Right renal pelvis (tissue), 4 donors: ENCODE data around the gene PAQR5. TPM values are rescaled to one million over a fixed set of nuclear protein-coding genes. Genes with fewer than 3 reads are reported as not detected.
"Not testable (repeated sequence)": the region's sequence is repeated elsewhere in the genome, so short reads cannot be mapped to it uniquely, and the experiment has no call there.

Experiments
- DNase-seq, 4 donors: peaks; one replicate each; pipeline ENCODE4 v3.0.0-alpha.2; 2013; ENCODE audit warnings: low read depth in 4 of 4, low spot score in 3 of 4, missing footprints in 1 of 4
- polyA plus RNA-seq, 4 donors: library from polyadenylated mRNA; unstranded; fragments of 120-200 nt; gene quantifications; one replicate each; pipeline ENCODE4 v1.2.1, GENCODE V29; 2013; ENCODE audit not compliant: insufficient read length in 4 of 4

PAQR5 gene
- polyA plus RNA-seq, 4 donors = 26.7 to 35.6 (median 34.0) TPM

DNA sequence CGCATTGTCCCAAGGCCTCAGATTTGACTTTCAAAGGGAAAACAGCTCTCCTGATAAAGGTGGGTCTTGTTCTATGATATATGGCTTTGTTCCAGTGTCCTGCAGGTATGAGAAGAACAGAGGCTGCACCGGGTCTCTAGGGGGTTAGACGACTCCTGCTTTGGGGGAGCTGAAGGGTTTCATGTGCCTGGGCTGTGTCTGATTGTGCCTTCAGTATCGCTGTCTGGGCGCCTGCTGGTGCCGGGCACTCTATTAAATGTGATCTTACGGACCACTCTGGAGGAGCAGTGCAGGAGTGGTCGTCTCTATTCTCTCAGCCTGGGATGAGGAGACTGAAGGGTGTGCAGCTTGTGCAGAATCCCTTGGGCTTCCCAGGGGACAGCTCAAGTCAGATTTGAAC lies 16.0 kb downstream of the PAQR5 start:
- DNase-seq = no peak

DNA sequence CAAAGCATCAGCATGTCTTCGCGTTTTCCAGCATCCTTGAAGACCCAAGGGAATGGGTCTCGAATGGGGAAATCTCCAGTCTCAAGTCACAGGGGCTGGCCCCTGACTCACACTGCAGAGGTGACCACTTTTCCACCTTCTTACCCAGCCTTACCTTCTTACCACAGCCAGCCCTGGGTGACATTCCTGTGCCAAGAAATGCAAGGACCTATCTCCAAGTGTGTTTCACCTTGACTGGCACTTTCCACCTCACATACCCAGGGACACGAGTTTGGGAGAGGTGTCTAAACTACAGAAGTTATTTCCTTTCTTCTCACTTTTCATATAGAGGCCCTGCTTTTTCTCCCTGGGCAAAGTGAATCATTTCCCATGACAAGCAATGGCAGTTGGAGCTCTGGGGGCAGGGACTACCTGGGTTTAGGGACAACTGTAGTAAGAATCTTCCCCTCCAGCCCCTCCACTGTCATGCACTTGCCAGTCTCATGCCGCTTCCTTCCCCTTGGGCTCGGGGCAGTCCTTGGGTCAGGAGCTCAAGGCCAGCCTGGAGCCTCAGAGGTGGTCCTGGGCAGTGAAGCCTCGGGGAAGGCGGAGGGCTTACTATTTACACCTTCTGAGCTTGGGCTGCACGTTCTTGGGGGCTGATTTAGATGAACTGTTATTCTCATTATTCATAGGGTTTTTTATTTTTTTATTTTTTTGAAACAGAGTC lies 16.8 kb downstream of the PAQR5 start:
- DNase-seq = no peak

DNA sequence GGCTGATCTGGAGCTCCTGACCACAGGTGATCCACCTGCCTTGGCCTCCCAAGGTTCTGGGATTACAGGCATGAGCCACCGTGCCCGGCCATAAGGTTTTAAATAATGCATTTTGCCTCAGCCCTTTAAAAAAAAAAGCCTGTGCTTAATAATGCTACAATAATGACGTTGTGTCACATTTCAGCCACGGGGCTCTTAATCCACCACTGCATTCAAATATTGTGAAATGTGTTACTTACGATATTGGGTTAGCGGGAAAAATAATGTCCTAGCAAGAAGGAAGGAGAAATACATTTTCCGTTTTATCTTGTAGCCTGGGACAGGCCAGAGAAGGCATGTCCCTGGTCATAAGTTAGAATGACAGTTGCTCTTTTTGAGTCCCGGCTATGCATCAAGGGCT lies 17.6 kb downstream of the PAQR5 start:
- no peak for DNase-seq

DNA sequence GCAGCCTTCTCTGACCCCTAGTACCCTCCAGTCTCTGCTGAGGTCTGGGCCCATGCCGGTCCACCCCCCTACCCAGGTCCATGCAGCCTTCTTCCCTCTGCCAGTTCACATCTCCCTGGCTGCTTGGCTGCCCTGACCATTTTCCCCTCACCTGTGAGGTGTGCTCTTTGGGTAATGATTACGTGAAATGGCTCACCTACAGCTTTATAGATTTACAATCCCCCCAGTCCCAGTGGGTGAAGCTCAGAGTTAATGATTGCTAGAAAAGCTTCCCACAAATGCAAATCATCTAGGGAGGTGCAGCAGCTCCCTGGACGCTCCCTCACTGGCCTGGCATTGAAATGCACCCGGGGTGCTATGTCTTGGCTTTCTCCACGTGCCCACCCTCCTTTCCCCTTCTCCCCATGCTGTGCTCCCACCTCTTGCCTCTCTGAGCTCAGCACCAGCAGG lies 18.7 kb downstream of the PAQR5 start:
- peak in 1 of 4 donors; percentile 49 for DNase-seq

DNA sequence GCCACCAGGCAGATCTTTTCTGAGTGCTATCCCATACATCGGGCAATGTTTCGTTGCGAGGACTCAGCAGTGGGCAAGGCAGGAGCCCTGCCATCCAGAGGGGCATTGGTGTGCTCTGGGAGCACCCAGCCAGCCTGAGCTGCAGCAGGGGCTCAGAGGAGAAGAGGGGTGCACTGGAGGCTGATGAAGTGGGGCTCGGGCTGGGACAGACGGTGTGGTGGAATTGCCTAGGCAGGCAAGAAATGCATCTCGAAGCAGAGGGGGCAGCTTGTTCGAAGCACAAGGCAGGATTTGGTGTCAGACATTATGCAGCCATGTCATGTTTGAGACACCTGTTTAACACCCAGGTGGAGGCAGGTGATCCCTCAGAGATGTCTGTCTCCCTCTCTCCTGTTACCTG lies 19.3 kb downstream of the PAQR5 start:
- DNase-seq = no peak

DNA sequence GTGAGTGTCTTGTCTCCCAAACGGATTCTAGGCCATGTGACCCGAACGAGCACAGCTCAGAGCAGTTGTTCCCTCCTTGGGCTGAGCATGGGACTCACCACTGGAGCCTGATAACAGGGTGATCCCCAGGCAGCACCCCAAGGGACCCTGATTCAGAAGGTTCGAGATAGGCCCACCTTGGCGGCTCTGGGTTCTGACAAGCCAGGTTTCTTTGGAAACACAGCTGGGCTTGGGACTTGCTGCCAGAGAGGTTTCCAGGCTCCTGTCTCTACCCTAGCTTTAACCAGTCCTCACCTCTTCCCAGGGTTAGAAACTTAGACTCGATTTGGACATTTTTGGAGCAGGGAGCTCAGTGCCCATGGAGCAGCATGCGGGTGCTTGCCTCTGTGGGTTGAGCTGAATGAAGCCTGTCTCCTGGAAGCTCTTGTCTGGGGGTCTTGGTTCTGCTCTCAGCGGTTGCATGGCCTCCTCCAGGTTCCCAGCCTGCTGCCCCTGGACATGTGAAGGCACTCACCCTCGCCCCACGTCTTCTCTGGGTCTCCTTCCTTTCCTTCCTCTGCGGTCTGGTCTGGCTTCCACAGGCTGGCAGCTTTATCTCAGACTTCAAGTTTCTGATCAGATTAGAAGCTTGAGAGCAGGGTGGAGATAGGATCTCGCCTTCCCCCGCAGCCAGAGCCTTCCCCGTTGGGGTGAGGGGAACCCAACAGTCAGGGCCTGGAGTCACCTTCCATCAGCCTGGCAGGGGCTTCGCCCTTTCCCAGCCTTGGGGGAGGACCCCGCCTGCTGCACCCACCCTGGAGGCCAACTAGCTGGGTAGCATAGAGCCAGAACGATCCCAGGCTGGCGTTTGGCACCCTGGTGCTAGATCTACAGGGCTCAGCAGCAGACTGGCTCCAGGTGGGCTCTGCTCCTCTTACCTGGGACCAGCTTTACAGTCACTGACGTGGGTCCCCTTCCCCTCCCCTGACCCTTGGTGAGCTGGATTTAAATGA lies 21.0 kb downstream of the PAQR5 start:
- no peak for DNase-seq

DNA sequence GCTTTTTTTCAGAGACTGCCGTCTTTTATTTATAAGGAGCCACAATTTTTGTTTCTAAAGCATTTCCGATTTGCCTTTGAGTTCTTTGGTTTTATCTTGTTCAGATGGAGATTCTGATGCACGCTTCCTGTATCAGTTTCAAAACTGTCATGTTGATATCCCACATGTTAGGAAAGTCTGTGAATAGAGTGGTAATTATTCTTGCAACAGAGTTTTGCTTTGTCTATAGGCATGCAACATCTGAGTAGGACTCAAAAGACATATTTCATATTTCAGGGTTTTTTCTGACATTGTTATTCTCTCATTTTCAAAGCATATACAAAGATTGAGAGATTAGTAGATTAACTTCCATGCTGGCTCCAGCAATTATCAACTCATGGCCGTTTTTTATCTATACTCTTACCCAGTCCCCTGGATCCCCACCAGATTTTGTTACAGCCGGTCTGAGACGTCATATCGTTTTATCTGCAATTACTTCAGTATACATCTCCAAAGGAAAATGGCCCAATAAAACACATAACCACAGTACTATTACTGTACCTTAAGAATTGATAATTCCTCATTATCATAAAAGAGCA lies 22.4 kb downstream of the PAQR5 start:
- no peak for DNase-seq

DNA sequence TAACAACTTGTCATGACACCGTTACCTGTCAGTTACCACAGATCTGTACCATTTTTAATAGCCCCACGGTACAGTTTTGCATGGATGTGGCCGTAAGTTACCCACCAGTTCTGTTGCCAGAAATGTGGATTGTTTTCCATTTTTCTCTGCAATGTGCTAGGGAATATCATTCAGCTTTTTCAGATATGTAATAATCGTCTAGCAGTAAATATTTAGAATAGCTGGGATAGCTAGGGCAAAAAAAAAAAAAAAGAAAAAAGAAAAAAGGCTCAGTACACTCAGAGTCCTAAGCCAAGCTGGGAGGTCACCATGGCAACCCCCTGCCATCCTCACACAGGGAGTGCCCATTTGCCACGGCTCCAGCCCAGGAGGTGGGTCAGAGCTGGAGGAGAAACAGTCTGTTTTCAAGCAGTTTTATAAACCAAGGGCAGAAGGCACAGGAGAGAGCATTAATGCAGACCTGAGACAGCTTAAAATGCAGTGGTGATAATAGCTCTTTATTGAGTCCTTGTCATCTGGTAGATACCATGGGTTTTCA lies 25.2 kb downstream of the PAQR5 start:
- no peak for DNase-seq

DNA sequence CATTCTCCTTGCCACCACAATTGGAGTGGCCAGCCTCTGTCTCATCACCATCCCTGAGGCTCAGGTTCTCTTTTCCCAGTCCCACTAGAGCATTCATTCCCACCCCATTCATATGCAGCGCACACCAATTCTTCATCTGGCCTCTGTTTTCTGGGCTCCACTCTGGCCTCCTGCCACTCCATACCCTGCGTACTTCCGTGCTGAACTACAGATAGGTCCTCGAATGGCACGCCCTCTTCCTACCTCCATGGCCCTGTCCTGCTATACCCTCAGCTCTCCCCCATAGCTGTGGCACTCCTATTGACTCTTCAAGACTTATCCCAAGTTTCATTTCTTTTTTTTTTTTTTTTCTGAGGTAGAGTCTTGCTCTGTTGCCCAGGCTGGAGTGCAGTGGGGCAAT lies 25.9 kb downstream of the PAQR5 start:
- DNase-seq = no peak

DNA sequence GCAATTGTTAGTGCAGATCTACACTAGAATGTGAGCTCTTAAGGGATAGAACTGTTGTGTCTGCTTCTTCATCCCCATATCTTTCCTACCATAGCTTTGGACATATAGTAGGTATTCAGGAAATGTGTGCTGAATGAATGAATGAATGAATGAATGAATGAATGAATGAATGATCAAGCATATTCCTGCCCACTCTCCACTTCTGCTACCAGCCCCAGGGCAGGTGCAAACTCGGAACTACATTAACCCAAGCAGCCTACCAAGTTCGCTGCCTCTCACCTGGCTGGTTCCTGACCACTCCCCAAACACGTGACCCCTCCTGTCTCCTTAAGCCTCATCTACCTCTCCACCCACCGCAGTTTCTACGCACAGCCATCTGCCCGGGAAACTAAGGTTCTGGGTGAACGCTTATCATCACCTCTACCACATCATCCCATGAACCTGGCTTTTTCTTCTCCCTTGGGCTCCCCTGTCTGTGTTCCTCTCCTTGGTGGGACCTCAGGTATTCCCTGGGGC lies 26.8 kb downstream of the PAQR5 start:
- no peak for DNase-seq

DNA sequence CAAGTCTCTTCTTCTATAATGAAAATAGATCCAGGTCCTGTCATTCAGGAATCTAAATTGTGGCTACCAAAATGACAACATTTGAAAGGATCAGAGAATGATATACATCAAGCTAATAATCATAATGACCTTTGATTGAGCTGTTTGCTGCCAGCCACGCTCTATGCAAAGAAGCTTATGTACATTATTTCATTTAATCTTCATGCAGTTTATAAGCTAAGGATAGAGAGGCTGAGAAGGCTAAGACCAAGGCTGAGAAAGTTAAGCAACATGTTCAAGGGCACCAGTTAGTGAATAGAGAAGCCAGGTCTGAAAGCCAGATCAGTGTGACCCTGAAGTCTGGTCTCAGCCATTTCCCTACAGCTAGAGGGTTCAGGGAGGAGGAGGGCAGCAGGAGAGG lies 29.4 kb downstream of the PAQR5 start:
- no peak for DNase-seq

DNA sequence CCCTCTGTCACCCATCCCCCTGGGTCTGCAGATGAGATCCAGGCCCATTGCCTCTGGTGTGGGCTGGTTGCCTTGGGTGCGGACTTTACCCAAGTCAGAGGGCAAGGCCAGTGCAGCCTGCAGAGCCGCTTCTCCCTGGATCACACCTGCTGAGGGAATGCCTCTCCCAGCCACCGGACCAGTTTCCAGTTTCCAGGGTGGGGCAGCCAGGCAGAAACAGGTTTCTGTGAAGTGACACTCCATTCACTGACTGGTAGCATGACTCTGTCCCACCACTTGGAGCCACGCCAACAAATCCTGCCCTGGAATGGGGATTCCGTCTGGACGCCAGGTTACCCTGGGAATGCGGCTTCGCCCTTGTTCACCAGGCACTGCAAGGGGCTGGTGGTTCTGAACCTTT lies 30.0 kb downstream of the PAQR5 start:
- DNase-seq = peak in 1 of 4 donors; percentile 14

DNA sequence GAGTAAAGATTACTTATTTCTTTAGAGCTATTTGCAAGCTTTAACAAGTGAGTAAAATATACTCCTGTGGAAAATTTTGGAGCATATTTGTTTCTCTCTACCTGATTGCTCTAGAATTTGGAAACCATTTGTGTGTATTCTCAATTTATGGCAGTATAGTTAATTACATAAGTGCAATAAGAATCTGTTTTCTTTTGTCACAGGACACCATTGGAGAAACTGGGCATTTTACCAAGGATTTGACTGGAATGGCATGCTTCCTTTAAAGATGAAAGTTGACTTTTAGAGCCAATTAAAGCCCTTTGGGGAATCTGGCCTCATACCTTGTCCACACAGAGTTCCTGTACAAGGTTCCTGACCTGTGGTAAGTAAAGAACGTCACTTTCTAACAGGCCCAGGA lies 38.4 kb downstream of the PAQR5 start:
- DNase-seq = no peak

DNA sequence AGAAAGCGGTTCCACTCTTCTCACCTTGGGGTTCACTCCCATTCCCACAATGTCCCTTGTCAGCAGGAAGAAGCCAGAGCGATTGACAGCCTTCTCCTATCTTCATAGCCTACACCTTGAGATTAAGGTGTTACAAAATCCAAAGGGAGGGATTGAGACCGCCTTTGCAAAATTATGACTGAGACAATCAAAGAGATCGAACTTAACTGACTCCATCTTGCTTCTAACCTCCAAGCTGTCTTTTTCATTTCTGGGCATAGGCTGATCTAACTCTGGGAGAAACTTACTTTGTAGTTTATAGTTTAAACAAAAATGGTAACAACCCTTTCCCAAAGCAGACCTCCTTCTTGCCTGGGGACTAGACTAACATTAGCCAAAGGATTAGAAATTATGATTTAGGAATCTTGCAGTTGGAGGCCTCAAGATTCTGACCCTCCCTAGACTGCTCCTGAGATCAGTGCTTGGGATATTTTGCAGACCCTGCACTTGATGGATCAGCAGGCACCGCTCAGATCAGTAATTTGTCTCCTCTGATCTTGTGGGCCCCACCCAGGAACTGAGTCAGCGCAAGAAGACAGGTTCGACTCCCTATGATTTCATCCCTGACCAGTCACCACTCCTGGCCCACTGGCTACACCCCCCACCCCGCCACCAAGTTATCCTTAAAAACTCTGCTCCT lies 40.0 kb downstream of the PAQR5 start:
- no peak for DNase-seq

DNA sequence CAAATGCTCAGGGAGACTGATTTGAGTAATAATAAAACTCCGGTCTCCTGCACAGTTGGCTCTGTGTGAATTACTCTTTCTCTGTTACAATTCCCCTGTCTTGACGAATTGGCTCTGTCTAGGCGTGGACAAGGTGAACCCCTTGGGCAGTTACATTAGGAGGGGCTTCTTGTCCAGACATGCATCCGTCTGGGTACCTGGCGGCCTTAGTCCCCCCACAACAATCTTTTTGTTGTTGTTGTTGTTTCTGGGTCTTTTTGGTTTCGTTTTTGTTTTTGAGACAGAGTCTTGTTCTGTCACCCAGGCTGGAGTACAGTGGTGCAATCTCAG lies 40.5 kb downstream of the PAQR5 start:
- not testable (repeated sequence) for DNase-seq

DNA sequence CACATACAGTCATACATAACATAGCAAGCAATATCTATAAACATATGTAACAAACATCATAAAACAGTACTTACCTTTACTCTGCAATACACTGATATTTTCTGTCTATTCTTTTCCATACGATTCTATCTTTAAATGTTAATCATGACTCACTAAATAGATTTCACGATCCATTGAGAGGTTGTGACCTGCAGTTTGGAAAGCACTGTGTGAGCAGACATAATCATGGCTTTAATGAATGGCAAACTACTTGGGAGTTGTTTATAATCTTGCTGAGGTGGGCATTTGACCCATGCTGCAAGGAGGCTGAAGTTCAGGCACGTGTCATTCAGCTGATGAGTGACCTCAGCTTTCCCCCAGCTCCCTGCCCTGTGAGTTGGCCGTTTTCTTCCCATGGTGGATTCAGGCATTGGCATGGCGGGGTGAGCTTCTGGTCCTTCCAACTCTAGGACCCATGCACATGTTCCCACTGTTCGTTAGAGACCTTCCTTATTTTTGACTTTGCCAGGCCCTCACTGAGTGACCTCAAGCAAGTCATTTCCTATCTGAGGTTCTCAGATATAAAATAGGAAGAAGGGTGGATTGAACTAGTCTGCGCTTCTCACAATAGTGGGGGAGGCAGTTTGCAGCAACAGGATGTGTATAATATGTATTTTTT lies 41.7 kb downstream of the PAQR5 start:
- no peak for DNase-seq

DNA sequence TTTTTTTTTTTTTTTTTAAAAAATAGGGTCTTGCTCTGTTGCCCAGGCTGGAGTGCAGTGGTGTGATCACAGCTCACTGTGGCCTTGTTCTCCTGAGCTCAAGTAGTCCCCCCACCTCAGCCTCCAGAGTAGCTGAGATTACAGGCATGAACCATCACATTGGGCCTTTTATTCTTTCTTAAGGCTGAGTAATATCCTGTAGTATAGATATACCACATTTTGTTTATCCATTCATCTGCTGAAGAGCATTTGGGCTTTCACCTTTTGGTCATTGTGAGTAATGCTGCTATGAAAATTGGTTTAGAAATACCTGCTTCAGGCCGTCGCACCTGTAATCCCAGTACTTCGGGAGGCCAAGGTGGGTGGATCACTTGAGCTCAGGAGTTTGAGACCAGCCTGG lies 42.6 kb downstream of the PAQR5 start:
- DNase-seq = no peak

DNA sequence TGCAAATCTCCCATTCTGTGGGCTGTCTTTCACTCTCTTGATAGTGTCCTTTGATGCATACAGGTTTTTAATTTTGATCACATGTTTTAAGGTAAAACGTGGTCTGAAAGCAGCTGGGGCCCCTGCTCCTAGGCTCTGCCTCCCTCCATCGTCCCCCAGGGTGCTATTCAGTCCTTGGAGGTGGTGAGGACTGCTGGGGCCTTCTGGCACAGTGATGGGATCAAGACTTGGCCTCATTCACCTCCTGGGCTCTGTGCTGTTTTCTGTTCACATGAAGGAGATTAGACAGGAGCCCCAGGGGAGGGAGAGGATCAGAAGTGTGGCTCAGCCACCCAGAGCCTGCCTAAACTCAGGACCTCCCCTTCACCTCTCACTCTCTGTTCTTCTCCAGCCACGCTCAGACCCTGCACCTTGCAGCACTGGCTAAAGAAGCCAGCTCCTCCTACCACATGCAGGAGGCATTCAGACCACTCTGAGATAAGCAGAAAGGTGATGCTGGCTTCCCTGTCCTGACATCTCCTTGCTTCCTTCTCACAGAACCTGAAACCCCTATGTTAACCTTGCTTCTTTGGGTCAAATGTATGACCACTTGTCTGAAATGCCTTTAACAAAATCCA lies 43.9 kb downstream of the PAQR5 start:
- DNase-seq = no peak

DNA sequence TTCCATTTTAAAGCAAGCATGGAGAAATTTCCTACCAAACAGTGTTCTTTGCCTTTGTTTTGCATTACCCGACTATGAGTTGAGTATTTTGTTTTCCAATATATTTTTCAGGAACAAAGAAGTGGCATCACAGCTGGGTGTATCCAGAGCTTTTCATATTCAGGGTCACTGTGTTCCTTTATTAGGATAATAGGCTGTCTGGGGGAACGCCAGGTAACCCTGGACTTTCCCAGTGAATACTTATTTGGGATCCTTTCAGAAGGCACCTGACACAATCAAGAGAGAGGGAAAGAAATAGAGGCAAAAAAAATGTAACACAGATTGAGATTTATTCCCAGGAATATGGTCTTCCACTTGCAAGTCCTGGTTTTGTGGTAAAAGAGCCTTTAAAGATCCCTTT lies 44.4 kb downstream of the PAQR5 start:
- DNase-seq = no peak

DNA sequence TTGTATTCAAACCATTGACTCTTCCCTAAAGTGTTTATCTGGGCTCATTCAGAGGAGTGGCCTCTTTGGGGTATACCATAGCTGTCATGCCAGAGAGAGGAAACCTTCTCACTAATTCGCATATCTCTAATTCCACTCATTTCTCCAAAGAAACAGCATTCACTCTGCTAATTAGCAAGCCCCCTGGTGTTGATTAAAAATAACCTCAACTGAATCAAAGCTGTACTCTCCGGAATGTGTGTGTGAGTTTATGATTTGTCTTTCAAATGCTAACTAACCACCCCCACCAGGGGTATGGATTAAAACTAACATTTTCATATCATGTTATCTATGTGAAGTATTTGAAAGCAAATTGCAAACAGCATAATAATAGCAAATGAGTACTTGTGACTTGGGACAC lies 45.5 kb downstream of the PAQR5 start:
- DNase-seq = no peak
